ENCODE measurements around the gene USH2A.

USH2A gene

DNA sequence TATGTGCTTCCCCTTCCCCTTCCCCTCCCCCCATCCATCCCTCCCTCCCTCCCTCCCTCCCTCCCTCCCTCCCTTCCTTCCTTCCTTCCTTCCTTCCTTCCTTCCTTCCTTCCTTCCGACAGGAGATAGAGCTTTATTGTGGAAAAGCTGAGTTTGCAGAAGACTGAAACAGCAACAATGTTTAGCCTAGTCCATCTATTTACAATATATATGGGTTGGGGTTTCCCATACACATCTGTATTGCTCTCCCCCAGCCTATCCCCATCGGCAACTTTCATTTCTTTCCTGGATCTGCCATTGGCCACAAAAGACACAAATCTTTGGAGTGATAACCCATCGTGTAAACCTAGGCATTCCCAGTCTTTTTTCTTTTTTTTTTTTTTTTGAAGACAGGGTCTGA, 222.3 kb downstream of the USH2A start:
- POLR2A ChIA-PET = no interaction called here
- TF ChIP-seq LEF1 (IDR thresholded peaks at IDR 0.05; ENCODE audit: borderline replicate concordance) = no peak
- TF ChIP-seq BHLHE40 (IDR thresholded peaks at IDR 0.05; ENCODE audit: borderline replicate concordance) = no peak
- TF ChIP-seq FOXA1 (IDR thresholded peaks at IDR 0.05) = no peak
- TF ChIP-seq SP1 (IDR thresholded peaks at IDR 0.05) = no peak
- TF ChIP-seq ARNT (IDR thresholded peaks at IDR 0.05) = no peak
- TF ChIP-seq L3MBTL2 (conservative IDR thresholded peaks at IDR 0.05) = no peak
- TF ChIP-seq FOXM1 (IDR thresholded peaks at IDR 0.05; ENCODE audit: borderline replicate concordance) = no peak
- no peak for TF ChIP-seq FOXK2 (IDR thresholded peaks at IDR 0.05)
- no peak for TF ChIP-seq CTBP1 (IDR thresholded peaks at IDR 0.05; ENCODE audit: borderline replicate concordance)
- TF ChIP-seq, protein P1, sequence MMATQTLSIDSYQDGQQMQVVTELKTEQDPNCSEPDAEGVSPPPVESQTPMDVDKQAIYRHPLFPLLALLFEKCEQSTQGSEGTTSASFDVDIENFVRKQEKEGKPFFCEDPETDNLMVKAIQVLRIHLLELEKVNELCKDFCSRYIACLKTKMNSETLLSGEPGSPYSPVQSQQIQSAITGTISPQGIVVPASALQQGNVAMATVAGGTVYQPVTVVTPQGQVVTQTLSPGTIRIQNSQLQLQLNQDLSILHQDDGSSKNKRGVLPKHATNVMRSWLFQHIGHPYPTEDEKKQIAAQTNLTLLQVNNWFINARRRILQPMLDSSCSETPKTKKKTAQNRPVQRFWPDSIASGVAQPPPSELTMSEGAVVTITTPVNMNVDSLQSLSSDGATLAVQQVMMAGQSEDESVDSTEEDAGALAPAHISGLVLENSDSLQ (IDR thresholded peaks at IDR 0.05) = no peak
- no peak for TF ChIP-seq ELF4 (IDR thresholded peaks at IDR 0.05)
- TF ChIP-seq NFRKB (IDR thresholded peaks at IDR 0.05) = no peak
- no peak for TF ChIP-seq SUZ12 (IDR thresholded peaks at IDR 0.05)
- no peak for TF ChIP-seq HDGF (IDR thresholded peaks at IDR 0.05; ENCODE audit: borderline replicate concordance)
- no peak for TF ChIP-seq TARDBP (IDR thresholded peaks at IDR 0.05)
- no peak for TF ChIP-seq ZNF384 (IDR thresholded peaks at IDR 0.05)
- CTCF ChIA-PET = no interaction called here
- DNase-seq (ENCODE audit: extremely low spot score) = no peak

GRCh38 chr1:216194721-216195120, 228.5 kb downstream of the USH2A start:
- CTCF ChIA-PET = no interaction called here
- POLR2A ChIA-PET = no interaction called here
- TF ChIP-seq FOXK2 (IDR thresholded peaks at IDR 0.05) = no peak
- no peak for TF ChIP-seq CTBP1 (IDR thresholded peaks at IDR 0.05; ENCODE audit: borderline replicate concordance)
- TF ChIP-seq L3MBTL2 (conservative IDR thresholded peaks at IDR 0.05) = no peak
- TF ChIP-seq FOXM1 (IDR thresholded peaks at IDR 0.05; ENCODE audit: borderline replicate concordance) = no peak
- TF ChIP-seq LEF1 (IDR thresholded peaks at IDR 0.05; ENCODE audit: borderline replicate concordance) = no peak
- no peak for TF ChIP-seq SP1 (IDR thresholded peaks at IDR 0.05)
- TF ChIP-seq TARDBP (IDR thresholded peaks at IDR 0.05) = no peak
- TF ChIP-seq HDGF (IDR thresholded peaks at IDR 0.05; ENCODE audit: borderline replicate concordance) = no peak
- TF ChIP-seq, protein P1 (IDR thresholded peaks at IDR 0.05) = no peak
- TF ChIP-seq FOXA1 (IDR thresholded peaks at IDR 0.05) = no peak
- no peak for TF ChIP-seq BHLHE40 (IDR thresholded peaks at IDR 0.05; ENCODE audit: borderline replicate concordance)
- TF ChIP-seq ELF4 (IDR thresholded peaks at IDR 0.05) = no peak
- no peak for TF ChIP-seq NFRKB (IDR thresholded peaks at IDR 0.05)
- TF ChIP-seq ZNF384 (IDR thresholded peaks at IDR 0.05) = no peak
- no peak for TF ChIP-seq SUZ12 (IDR thresholded peaks at IDR 0.05)
- TF ChIP-seq ARNT (IDR thresholded peaks at IDR 0.05) = no peak
- no peak for DNase-seq (ENCODE audit: extremely low spot score)

GRCh38 chr1:216193839-216194443, 229.3 kb downstream of the USH2A start:
- CTCF ChIA-PET = interaction anchor here (0.6 to 1.2 kb wide), 11 partner anchors 19 to 373 kb away, joined by 3 to 7 read pairs (median 3); no protein-coding TSS in a partner anchor
- peak; percentile 30 for DNase-seq (ENCODE audit: extremely low spot score)

DNA sequence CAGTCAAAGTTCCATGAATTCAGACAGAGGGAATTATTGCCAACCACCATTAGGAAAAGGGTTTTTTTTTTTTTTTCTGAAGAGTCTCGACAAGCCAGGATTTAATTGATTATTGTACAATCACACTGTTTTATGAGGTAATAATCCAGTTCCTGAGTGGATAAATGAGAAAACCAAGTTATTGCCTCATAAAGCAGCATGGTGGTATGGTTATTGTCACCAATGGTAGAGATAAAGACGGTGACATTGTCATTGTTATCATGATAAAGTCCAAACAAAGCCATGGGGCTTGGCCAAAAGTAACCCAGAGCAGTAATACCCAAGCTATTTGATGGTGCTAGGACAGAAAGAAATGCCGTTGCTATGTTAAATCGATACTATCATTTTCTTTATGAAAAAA, 232.8 kb downstream of the USH2A start:
- no peak for DNase-seq (ENCODE audit: extremely low spot score)
- CTCF ChIA-PET = no interaction called here
- TF ChIP-seq FOXK2 (IDR thresholded peaks at IDR 0.05) (no peak), ARNT (IDR thresholded peaks at IDR 0.05) (peak; percentile 71), ZNF384 (IDR thresholded peaks at IDR 0.05) (peak; percentile 97), TARDBP (IDR thresholded peaks at IDR 0.05) (no peak), FOXM1 (IDR thresholded peaks at IDR 0.05; ENCODE audit: borderline replicate concordance) (peak; percentile 65; the same call in 1 of the 2 replicates), L3MBTL2 (conservative IDR thresholded peaks at IDR 0.05) (0 out of 2 replicates have a peak, but pooled peaks have one; percentile 20), LEF1 (IDR thresholded peaks at IDR 0.05; ENCODE audit: borderline replicate concordance) (no peak), CTBP1 (IDR thresholded peaks at IDR 0.05; ENCODE audit: borderline replicate concordance) (peak; percentile 96)
- TF ChIP-seq, protein P1 (IDR thresholded peaks at IDR 0.05) = peak; percentile 93
- POLR2A ChIA-PET = no interaction called here

More at GRCh38 chr1:216193839-216194443, 229.3 kb downstream of the USH2A start:
- POLR2A ChIA-PET = no interaction called here
- TF ChIP-seq LEF1 (IDR thresholded peaks at IDR 0.05; ENCODE audit: borderline replicate concordance) (no peak), SP1 (IDR thresholded peaks at IDR 0.05) (no peak), ARNT (IDR thresholded peaks at IDR 0.05) (no peak), ZNF384 (IDR thresholded peaks at IDR 0.05) (no peak), FOXK2 (IDR thresholded peaks at IDR 0.05) (no peak), FOXM1 (IDR thresholded peaks at IDR 0.05; ENCODE audit: borderline replicate concordance) (no peak), CTBP1 (IDR thresholded peaks at IDR 0.05; ENCODE audit: borderline replicate concordance) (no peak), ELF4 (IDR thresholded peaks at IDR 0.05) (no peak), L3MBTL2 (conservative IDR thresholded peaks at IDR 0.05) (no peak), BHLHE40 (IDR thresholded peaks at IDR 0.05; ENCODE audit: borderline replicate concordance) (no peak), TARDBP (IDR thresholded peaks at IDR 0.05) (no peak), NFRKB (IDR thresholded peaks at IDR 0.05) (no peak), FOXA1 (IDR thresholded peaks at IDR 0.05) (no peak), HDGF (IDR thresholded peaks at IDR 0.05; ENCODE audit: borderline replicate concordance) (no peak), SUZ12 (IDR thresholded peaks at IDR 0.05) (no peak)
- TF ChIP-seq, protein P1 (IDR thresholded peaks at IDR 0.05) = no peak

- TF ChIP-seq TARDBP (IDR thresholded peaks at IDR 0.05) (no peak), ELF4 (IDR thresholded peaks at IDR 0.05) (no peak; the same call in 1 of the 2 replicates), ZNF384 (IDR thresholded peaks at IDR 0.05) (peak; percentile 89), BHLHE40 (IDR thresholded peaks at IDR 0.05; ENCODE audit: borderline replicate concordance) (no peak), FOXK2 (IDR thresholded peaks at IDR 0.05) (0 out of 2 replicates have a peak, but pooled peaks have one; percentile 21), HDGF (IDR thresholded peaks at IDR 0.05; ENCODE audit: borderline replicate concordance) (no peak), NFRKB (IDR thresholded peaks at IDR 0.05) (no peak), LEF1 (IDR thresholded peaks at IDR 0.05; ENCODE audit: borderline replicate concordance) (peak; percentile 70; the same call in 1 of the 2 replicates), FOXA1 (IDR thresholded peaks at IDR 0.05) (peak; percentile 82), ARNT (IDR thresholded peaks at IDR 0.05) (no peak), FOXM1 (IDR thresholded peaks at IDR 0.05; ENCODE audit: borderline replicate concordance) (no peak), SP1 (IDR thresholded peaks at IDR 0.05) (no peak), SUZ12 (IDR thresholded peaks at IDR 0.05) (no peak), L3MBTL2 (conservative IDR thresholded peaks at IDR 0.05) (0 out of 2 replicates have a peak, but pooled peaks have one; percentile 20), CTBP1 (IDR thresholded peaks at IDR 0.05; ENCODE audit: borderline replicate concordance) (peak; percentile 87; the same call in 1 of the 2 replicates)
- TF ChIP-seq, protein P1 (IDR thresholded peaks at IDR 0.05) = peak; percentile 93
- ChIA-PET POLR2A (no interaction called here), CTCF (no interaction called here)
- peak; percentile 41 for DNase-seq (ENCODE audit: extremely low spot score)
These were observed 236.4 kb downstream of the USH2A start for GRCh38 chr1:216186816-216187215.

All from HEK293T (cell line).